HG03354 (cell line): Measurements from ENCODE around the gene C16orf92.

ENCODE experiments used
- ATAC-seq: cut with Tn5 transposase; IDR thresholded peaks from one replicate; pipeline ENCODE4 v1.9.1; 2021; ENCODE audit warnings: mild to moderate bottlenecking; ENCODE audit not compliant: unreplicated experiment, poor library complexity, severe bottlenecking

The C16orf92 gene

DNA sequence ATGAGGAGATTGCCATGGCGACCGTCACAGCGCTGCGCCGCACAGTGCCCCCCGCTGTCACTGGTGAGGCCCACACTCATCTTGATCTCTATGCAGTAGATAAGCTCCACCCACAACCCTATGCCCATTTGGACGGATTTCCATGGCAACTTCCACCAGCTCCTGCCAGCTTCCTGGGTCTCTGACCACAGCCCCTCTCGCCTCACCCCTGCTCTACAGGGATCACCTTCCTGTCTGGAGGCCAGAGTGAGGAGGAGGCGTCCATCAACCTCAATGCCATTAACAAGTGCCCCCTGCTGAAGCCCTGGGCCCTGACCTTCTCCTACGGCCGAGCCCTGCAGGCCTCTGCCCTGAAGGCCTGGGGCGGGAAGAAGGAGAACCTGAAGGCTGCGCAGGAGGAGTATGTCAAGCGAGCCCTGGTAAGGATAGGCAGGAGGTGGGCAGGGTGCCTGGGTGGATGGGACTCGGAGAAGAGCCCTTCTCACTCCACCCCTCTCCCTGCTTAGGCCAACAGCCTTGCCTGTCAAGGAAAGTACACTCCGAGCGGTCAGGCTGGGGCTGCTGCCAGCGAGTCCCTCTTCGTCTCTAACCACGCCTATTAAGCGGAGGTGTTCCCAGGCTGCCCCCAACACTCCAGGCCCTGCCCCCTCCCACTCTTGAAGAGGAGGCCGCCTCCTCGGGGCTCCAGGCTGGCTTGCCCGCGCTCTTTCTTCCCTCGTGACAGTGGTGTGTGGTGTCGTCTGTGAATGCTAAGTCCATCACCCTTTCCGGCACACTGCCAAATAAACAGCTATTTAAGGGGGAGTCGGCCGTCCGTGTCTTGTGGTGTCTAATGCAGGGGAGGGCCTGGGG is 46.8 kb downstream of the C16orf92 start:
- no peak for ATAC-seq

DNA sequence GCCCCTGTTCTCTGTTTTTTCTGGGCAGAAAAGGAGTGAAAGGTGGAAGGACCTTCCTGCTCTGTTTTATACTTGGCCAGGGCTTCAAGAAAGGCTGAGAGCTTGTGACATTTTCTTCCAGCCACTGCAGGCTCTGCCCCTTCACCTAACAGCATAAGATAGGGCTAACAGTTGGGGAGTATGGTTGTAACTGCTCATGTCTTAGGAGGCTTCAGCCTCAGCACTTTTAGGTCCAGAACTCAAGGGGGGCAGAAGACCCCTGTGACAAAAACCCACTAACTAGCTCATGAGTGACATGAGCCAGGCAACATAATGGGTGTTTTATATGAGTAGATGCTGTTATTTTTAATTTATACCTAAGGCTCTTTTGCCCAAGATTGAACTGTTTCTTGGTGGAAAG is 47.5 kb downstream of the C16orf92 start:
- ATAC-seq, result no peak
